Measurements from ENCODE around the gene SART1. TPM values are rescaled to one million over a fixed set of nuclear protein-coding genes. Genes with fewer than 3 reads are reported as not detected.

The SART1 gene
- total RNA-seq, 3 donors from 2014 or later, result 40.1 to 60.2 (median 41.8) TPM

DNA sequence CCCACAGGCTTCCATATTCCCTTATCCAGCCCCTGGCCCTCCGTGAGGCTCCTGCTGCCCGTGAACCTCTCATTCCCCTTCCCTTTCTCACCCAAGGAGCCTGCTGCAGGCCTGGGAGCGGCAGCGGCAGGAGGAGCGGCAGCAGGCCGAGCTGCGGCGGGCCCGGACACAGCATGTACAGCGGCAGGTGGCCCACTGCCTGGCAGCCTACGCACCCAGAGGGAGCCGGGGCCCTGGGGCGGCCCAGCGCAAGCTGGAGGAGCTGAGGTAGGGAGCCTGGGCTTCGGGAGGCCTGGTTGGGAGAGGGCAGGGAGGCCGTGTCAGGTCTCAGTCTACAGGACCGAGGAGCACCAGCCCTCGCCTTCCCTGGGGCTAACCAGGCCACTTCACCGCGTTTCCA lies 8.1 kb upstream of the SART1 start:
- ATAC-seq (no peak), DNase-seq (no peak)
- intact Hi-C loops (cut with DNase I, micrococcal nuclease), result no loop called here

DNA sequence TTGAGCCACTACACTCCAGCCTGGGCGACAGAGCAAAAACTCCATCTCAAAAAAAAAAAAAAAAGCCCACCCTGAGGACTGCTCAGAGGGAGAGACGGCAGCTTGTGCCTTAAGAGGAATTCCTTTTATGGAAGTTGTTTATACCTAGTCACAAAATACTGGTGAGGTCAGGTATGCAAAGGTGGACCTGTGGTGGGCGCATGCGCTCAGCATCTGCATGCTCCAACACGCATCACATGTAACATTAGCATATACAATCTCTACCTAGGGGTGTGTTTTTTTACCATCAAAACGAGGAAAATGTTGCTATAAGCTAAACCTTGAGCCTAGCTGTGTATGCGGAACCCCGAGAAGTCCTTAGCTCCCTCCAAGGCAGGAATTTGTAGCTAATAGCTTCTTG lies 6.8 kb upstream of the SART1 start:
- H3K9me3 ChIP-seq, result no peaks in the 10 kb centered on the region
- ATAC-seq (no peak), DNase-seq (no peak)
- no peak for TF ChIP-seq CTCF (IDR thresholded peaks at IDR 0.05)
- no peaks in the 10 kb centered on the region for H3K36me3 ChIP-seq (ENCODE audit: low read depth)
- H3K4me3 ChIP-seq, result no peak overlapping the region
- peaks cover 4% of the 10 kb centered on the region for H3K4me1 ChIP-seq (ENCODE audit: low read depth)
- intact Hi-C loops (cut with DNase I, micrococcal nuclease), result no loop called here

More for the DNA sequence above, 8.1 kb upstream of the SART1 start:
- no peaks in the 10 kb centered on the region for H3K9me3 ChIP-seq
- peaks cover 4% of the 10 kb centered on the region for H3K4me1 ChIP-seq (ENCODE audit: low read depth)
- no peaks in the 10 kb centered on the region for H3K36me3 ChIP-seq (ENCODE audit: low read depth)
- H3K4me3 ChIP-seq, result no peak overlapping the region
- TF ChIP-seq CTCF (IDR thresholded peaks at IDR 0.05), result no peak

DNA sequence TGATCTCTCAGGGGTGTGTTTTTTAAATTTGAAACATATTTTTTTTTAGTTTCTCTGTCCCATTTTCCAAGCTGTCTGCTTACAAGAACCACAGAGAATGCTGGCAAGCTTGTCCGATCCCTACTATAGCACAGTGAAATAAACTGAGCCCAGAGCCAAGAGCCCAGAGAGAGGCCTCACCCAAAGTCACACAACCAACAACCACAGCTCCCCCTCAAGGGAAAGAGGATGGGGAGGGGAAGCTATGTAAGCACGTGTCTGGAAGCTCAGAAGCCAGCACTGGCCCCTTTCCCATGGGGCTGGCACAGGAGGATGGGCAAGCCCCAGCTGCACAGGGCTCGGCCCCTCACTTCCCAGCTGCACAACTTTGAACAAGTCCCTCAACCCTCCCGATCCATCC lies 3.2 kb upstream of the SART1 start:
- DNase-seq (no peak), ATAC-seq (no peak)
- TF ChIP-seq CTCF (IDR thresholded peaks at IDR 0.05), result no peak
- H3K9me3 ChIP-seq, result no peaks in the 10 kb centered on the region
- intact Hi-C loops (cut with DNase I, micrococcal nuclease), result no loop called here
- peaks cover 15% of the 10 kb centered on the region for H3K4me1 ChIP-seq (ENCODE audit: low read depth)
- H3K36me3 ChIP-seq (ENCODE audit: low read depth), result no peaks in the 10 kb centered on the region
- no peak overlapping the region for H3K4me3 ChIP-seq

DNA sequence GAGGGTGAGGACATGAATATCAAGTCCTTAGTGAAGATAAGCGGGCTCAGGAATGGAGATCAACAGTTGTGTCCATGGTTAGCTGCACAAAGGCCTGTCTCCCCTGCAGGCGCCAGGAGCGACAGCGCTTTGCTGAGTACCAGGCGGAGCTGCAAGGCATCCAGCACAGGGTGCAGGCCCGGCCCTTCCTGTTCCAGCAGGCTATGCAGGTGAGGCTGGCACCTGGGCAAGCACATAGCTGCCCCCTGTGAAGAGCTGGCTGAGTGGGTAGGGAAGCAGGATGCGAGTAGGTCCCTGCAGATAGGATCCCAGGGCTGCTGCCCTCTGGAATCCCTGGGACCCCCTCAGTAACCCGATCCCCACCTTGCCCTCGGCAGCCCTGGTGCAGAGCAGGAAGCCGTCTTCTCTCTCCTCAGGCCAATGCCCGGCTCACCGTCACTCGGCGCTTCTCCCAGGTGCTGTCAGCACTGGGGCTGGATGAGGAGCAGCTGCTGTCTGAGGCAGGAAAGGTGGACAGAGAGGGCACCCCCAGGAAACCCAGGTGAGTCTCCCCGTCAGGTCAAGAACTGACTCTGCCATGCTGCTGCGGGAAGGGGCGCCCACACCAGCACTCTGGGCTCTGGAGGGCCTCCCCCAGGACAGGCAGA lies 2.6 kb upstream of the SART1 start:
- intact Hi-C loops (cut with DNase I, micrococcal nuclease), result no loop called here
- Histone ChIP-seq H3K9me3 (no peaks in the 10 kb centered on the region), H3K4me3 (no peak overlapping the region), H3K36me3 (ENCODE audit: low read depth) (no peaks in the 10 kb centered on the region), H3K4me1 (ENCODE audit: low read depth) (peaks cover 20% of the 10 kb centered on the region)
- no peak for DNase-seq
- no peak for ATAC-seq
- TF ChIP-seq CTCF (IDR thresholded peaks at IDR 0.05), result no peak

GRCh38 chr11:65960824-65961266 lies 689 bp upstream of the SART1 start:
- H3K4me1 ChIP-seq (ENCODE audit: low read depth), result peaks cover 20% of the 10 kb centered on the region
- ATAC-seq (peak; percentile 7), DNase-seq (peak in 2 of 3 donors; percentile 13 to 46)
- intact Hi-C loops (cut with DNase I, micrococcal nuclease), result no loop called here
- no peak for TF ChIP-seq CTCF (IDR thresholded peaks at IDR 0.05)
- H3K9me3 ChIP-seq, result no peaks in the 10 kb centered on the region
- H3K4me3 ChIP-seq, result peak overlapping the region; percentile 99
- H3K36me3 ChIP-seq (ENCODE audit: low read depth), result peaks cover 2% of the 10 kb centered on the region

All from mucosa of descending colon (tissue), 3 donors.